HG03045 (cell line): Measurements from ENCODE around the gene GPR156.
"Not testable (repeated sequence)": the region's sequence is repeated elsewhere in the genome, so short reads cannot be mapped to it uniquely, and the experiment has no call there.

ENCODE experiments used
- ATAC-seq: cut with Tn5 transposase; IDR thresholded peaks from one replicate; pipeline ENCODE4 v1.9.1; 2021; ENCODE audit warnings: mild to moderate bottlenecking, moderate library complexity; ENCODE audit not compliant: unreplicated experiment

The GPR156 gene

GRCh38 chr3:120284747-120285507, at the start of gene GPR156:
TSS of gene GPR156 (minus strand) at chr3:120285222. CDS start at chr3:120244098, 41,124 bp downstream.
- no peak for ATAC-seq

DNA sequence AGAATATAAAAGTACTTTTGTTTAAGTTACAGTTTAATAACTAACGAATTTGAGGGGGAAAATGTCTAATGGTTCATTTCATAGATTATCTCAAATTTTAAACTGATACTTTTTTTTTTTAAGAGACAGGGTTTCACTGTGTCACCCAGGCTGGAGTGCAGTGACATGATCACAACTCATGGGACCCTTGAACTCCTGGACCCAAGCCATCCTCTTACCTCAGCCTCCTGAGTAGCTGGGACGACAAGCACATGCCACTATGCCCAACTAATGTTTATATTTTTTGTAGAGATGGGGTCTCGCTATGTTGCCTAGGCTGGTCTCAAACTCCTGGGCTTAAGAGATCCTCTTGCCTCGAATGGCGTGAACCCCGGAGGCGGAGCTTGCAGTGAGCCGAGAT, 47.6 kb upstream of the GPR156 start:
- ATAC-seq: no peak

GRCh38 chr3:120331076-120331475, 46.1 kb upstream of the GPR156 start:
- no peak for ATAC-seq

- ATAC-seq: no peak
Measured at GRCh38 chr3:120326784-120327183, 41.8 kb upstream of the GPR156 start.

DNA sequence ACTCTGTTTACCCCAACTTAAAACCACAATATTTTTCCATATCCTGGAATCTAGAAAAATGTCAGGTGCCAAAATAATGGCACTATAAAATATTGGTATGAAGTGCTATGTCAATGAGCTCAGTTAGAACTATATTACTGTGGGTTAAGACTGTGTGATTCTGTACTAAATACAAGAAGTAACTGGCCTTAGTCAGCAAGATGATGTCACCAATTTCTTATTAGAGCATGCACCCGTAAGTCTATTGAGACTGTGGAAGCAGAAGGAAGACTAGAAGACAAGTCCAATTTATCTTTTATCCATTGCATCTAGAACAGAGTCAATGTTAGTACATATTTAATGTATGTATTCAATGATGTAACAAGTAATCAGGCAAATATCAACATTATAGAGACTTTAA, 39.2 kb upstream of the GPR156 start:
- ATAC-seq: no peak

DNA sequence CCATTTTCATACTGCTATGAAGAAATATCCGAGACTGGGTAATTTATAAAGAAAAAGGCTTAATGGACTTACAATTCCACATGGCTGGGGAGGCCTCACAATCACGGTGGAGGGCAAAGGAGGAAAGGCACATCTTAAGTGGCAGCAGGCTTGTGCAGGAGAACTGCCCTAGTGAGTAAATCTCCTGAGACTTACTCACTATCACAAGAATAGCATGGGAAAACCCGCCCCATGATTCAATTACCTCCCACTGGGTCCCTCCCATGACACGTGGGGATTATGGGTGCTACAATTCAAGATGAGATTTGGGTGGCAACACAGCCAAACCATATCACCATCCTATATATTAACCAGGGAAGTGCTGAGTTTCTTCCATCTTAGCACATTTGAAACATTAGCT, 38.7 kb upstream of the GPR156 start:
- not testable (repeated sequence) for ATAC-seq

GRCh38 chr3:120311863-120312794, 27.1 kb upstream of the GPR156 start:
- no peak for ATAC-seq

- ATAC-seq: no peak
Measured at GRCh38 chr3:120306519-120307455, 21.8 kb upstream of the GPR156 start.

GRCh38 chr3:120304616-120305015, 19.6 kb upstream of the GPR156 start:
- no peak for ATAC-seq

DNA sequence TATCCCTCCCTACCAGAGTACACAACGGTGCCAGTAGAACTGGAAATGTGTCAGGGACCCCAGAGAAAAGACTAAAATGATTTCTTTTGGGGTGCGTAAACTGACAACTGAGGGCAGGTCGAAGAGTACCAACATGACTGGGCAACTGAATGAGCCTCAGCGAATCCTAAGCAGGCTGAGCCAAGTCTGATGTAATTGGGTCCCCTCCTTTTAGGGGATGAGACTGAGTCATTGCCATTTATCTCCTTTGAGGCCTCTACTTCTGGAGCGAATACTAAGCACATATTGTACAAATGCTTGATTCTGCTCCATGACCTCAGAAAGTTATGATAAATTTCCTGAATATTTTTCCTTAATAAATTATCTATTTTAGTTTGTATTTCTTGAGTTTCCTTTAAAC, 17.3 kb upstream of the GPR156 start:
- ATAC-seq: no peak

DNA sequence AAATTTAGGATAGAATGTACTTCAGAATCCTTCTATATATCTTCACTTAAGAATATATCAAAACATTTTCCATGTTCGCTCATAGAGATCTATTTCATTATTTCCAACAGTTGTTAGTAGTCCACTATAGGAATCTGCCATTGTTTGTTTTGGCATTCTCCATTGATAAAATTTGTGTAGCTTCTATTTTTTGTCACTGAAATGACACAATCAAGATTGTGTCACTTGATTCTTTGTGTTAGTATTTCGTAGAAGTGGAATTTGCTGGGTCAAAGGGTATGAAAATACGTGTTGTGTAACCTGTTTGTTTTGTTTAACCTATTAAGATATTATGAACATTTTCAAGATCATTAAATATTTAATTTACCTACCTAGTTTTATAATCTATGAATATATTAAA, 15.9 kb upstream of the GPR156 start:
- ATAC-seq: no peak

DNA sequence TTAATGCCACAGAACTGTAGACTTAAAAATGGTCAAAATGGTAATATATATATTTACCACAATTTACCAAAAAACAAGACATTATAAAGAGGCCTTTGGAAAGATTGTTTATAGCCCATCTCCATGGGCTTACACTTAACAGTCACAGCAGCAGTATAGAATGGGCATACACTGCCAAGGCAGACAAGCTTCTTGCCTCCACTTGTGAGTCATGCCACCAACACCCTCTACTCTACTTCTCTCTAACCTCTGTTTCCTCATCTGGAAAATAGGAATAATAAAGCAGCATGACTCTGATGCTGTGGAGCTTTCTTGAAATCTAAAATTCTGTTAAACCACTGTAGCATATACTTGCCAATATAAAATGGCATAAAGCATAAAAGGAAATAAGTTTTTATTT, 14.4 kb upstream of the GPR156 start:
- ATAC-seq: no peak

GRCh38 chr3:120298996-120299395, 14.0 kb upstream of the GPR156 start:
- ATAC-seq: no peak

GRCh38 chr3:120291552-120291951, 6.5 kb upstream of the GPR156 start:
- ATAC-seq: not testable (repeated sequence)

GRCh38 chr3:120289636-120290035, 4.6 kb upstream of the GPR156 start:
- no peak for ATAC-seq

DNA sequence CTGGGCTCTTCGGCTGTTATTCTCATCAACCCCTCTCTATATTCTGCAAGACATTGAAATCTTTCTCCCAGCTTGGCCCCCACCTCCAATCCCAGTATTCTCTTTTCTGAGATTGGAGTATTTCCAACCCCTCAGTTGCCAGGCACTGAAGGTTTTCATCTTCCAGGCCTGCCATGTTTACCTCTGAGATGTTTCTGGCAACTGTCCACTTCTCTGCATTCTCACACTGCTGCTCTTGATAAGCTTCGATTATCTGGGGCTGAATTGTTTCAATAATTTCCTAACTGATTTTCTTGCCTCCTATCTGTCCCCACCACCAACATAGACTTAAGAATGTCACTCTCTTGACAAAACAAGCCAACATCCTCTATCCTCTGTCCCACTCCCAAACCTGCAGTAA, 1.4 kb upstream of the GPR156 start:
- no peak for ATAC-seq

- ATAC-seq: no peak
Measured at GRCh38 chr3:120285508-120285841, 453 bp upstream of the GPR156 start.

GRCh38 chr3:120281261-120281660, 3.8 kb downstream of the GPR156 start:
- ATAC-seq: no peak

GRCh38 chr3:120280566-120280965, 4.5 kb downstream of the GPR156 start:
- ATAC-seq: no peak

DNA sequence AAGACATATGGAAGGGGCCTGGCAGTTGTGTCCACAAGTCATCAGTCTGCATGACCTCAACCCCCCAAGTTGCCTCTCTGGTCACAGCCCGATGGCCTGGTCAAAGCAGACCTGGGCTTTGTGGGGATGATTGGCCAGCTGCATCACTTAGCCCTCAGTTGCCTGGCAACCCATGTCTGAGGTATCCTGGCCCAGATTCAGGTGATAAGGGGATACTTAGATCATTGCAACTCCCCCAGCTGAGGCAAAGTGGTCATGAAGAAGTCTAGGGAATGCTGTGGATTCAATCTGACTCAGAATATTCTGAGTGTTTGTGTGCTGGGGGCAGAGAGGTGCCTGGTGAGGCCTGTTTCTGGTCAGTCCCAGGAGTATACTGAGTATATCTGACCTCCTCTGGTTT, 5.0 kb downstream of the GPR156 start:
- no peak for ATAC-seq

GRCh38 chr3:120276767-120277166, 8.3 kb downstream of the GPR156 start:
- ATAC-seq: no peak
